Activated CD8-positive, alpha-beta memory T cell treated with anti-CD3 and anti-CD28 coated beads for 48 hours (primary cell): Measurements from ENCODE around the gene TXN.
A peak's percentile ranks its signal among the peaks of the same experiment; 100 is the strongest.

Source experiments
- DNase-seq, 3 experiments: peaks; one replicate each; pipeline ENCODE4 v3.0.0-alpha.2; 2020; ENCODE audit warnings: low read depth in 2 of 3, low spot score in 2 of 3

The TXN gene

GRCh38 chr9:110256380-110257096, at the start of gene TXN:
TSS of gene TXN (minus strand) at chr9:110256507. CDS start at chr9:110256435, 72 bp downstream.
- DNase-seq: peak; percentile 70 to 77 (median 74)

- no peak for DNase-seq
Measured at GRCh38 chr9:110303133-110303532, 46.8 kb upstream of the TXN start.

- no peak for DNase-seq
Measured at GRCh38 chr9:110298043-110298605, 41.8 kb upstream of the TXN start.

GRCh38 chr9:110293248-110293647, 36.9 kb upstream of the TXN start:
- DNase-seq: no peak

- DNase-seq: no peak
Measured at GRCh38 chr9:110291921-110292557, 35.7 kb upstream of the TXN start.

GRCh38 chr9:110290001-110290400, 33.7 kb upstream of the TXN start:
- DNase-seq: no peak

- no peak for DNase-seq
Measured at GRCh38 chr9:110288503-110288902, 32.2 kb upstream of the TXN start.

- DNase-seq: no peak
Measured at GRCh38 chr9:110287289-110287680, 31.0 kb upstream of the TXN start.

GRCh38 chr9:110284211-110284844, 28.0 kb upstream of the TXN start:
- no peak for DNase-seq

GRCh38 chr9:110283751-110284150, 27.4 kb upstream of the TXN start:
- DNase-seq: no peak

GRCh38 chr9:110282739-110283081, 26.4 kb upstream of the TXN start:
- no peak for DNase-seq

GRCh38 chr9:110282018-110282738, 25.9 kb upstream of the TXN start:
- no peak for DNase-seq

- DNase-seq: no peak
Measured at GRCh38 chr9:110278080-110278707, 21.9 kb upstream of the TXN start.

GRCh38 chr9:110276781-110277180, 20.5 kb upstream of the TXN start:
- no peak for DNase-seq

GRCh38 chr9:110270211-110270995, 14.1 kb upstream of the TXN start:
- no peak for DNase-seq

GRCh38 chr9:110266795-110267194, 10.5 kb upstream of the TXN start:
- no peak for DNase-seq

- no peak for DNase-seq
Measured at GRCh38 chr9:110261632-110262031, 5.3 kb upstream of the TXN start.

- no peak for DNase-seq
Measured at GRCh38 chr9:110260911-110261310, 4.6 kb upstream of the TXN start.

GRCh38 chr9:110259566-110259965, 3.3 kb upstream of the TXN start:
- no peak for DNase-seq

- DNase-seq: no peak
Measured at GRCh38 chr9:110258690-110259091, 2.4 kb upstream of the TXN start.
